HG03097 (cell line): ENCODE measurements around the gene LAMB4.

Experiments
- ATAC-seq: cut with Tn5 transposase; IDR thresholded peaks from one replicate; pipeline ENCODE4 v1.9.1; 2021; ENCODE audit not compliant: unreplicated experiment, low FRiP score

LAMB4 gene

GRCh38 chr7:108000875-108001763, 129.0 kb downstream of the LAMB4 start:
- no peak for ATAC-seq

DNA sequence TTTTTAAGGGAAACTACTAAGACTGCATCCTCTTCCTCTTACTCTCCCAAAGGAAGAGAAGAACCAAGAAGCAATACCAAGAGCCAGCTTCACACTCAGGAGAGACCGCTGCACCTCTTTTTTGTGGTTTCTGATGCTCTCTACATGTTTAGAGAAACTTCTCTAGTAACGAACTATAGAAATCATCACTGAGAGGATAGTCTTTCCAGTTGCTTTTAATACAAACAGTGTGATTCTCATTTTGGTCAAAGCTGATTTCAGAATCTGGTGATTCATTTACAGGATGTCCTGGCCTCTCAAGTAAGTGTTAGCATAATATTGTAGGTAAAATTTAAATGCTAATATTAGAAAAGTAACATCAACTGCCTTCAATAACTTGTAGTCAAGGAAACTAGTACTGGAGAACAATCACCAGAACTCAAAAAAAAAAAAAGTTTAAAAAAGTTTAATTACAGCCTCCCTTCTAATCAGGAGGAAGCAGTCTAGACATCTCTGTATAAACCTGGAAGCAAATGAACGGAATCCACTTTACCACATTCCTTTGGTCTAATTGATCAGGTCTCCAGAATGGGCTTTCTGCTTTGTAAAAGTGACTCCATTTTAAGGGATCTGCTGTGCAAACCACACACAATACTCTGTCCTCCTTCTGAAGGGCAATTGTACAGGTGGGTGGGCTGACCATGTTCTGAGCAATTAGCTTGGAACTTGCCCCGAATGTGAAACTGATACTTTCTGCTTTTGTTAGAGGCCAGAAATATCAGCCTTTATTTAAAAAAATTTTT, 130.2 kb downstream of the LAMB4 start:
- no peak for ATAC-seq

DNA sequence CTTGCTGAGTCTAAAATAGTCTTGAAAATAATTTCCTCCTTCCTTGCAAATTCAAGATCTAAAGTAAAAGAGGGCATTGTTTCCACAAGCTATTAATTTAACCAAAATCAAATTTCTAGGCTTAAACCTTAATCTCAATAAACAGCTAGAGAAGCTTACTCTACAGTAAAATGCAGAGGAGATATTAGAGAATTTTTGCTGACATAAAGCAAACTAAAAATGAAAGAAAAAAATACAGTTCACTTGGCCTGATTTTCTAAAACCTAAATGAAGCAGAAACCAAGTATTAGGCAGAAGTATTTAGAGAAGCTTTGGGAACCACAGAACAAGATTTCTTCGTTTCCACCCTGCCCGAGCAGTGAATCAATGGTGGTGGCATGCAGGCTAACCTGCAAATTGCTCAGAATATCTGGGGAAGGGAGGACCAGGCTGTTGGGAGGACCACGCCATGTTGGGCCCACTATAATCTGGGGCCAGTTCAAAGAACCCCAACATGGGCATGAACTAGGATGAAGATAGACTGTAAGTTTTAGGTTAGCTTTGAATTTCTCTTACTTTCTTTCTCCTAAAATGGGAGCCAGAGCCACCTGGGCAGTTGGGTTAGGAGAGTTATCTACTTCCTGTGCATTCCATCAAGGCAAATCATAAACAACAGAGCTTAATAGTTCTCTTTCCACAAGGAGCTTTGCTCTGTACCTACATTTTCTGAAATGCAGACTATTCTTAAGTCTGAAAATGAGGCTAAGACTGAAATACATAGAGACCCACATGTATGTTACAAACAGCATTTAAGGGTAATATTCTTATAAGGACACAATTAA, 131.3 kb downstream of the LAMB4 start:
- ATAC-seq: no peak

- ATAC-seq: no peak
Observed at GRCh38 chr7:107998150-107998549, 132.0 kb downstream of the LAMB4 start.

DNA sequence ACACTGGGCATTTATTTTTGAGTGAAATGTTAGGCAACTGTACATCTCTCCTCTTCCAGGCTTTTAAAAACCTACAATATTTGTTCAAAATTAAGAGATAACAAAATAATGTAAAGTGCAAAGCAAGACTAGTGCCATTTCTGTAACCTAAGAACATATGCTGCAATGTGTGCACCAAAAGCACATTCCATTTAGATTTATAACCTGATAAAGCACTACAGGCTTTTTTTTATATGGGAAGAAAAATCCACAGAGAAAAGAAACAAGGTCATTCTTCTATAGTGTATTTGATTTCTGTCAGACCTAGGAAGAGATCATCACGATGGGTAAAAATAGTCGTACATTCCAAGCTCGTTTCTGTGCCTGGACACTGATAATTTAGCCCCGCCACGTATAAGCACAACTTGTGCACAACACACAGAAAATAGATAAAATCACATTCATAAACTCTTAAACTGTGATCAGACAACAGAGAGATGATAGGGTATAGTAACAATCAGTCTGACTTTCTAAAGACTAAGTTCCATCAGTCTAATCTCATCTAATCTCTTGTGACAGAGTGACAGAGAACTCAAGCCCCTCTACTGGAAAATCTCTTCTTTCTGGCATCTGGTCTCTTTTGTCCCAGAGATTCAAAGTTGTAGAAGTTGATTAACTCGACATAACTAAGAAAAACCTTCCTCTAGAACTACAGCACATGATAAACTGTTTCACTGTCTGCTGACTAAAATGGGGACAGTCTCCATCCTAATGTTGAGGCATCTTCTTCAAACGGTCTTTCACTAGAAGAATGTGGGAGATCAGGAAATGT, 133.9 kb downstream of the LAMB4 start:
- no peak for ATAC-seq

GRCh38 chr7:107995184-107996071, 134.7 kb downstream of the LAMB4 start:
- ATAC-seq: no peak

DNA sequence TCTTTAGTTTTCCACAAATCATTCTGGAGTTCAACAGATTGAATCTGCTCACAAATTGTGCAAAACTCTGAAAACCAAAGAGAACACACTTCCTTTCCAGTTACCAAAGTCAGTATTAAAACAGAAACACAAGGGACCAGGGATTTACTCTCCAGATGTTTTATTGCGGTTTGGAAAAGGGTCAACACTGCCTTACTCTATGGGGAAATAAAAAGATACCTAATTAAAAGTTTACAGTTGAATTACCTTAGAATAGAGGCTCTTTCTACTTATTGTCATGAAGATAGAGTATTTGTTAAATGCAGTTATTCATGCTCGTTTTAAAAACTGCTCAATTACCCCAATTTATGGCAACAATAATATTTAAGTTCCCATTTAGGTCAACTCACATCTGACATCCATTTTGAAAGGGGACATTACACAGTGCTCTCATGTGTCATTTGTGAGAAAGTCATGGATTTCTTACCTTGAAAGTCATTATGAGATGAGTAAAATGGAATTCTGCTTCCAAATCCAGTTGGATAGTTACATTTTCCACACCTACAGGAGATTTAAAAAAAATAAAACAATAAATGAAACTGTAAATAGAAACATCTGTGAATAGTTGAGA, 135.6 kb downstream of the LAMB4 start:
- no peak for ATAC-seq

DNA sequence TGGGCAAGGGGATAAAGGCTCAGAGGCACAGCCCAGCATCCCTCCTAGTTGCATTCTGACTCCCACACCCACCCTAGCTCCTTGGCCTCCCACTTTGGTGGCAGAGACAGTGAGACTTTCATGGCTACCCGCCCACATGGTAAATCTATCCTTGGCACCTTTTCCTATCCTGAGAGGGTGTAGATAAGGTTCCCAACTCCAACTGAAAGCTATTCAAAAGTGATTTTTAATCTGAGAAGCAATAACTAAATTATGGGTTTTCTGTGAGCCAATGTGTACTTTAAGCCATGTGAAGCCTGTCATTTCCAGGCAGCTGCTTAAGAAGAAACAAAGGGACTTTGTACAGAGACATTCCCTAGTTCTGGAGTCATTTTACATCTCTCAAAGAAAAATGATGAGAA, 136.3 kb downstream of the LAMB4 start:
- ATAC-seq: no peak

GRCh38 chr7:107989618-107990373, 140.4 kb downstream of the LAMB4 start:
- no peak for ATAC-seq

- ATAC-seq: no peak
Observed at GRCh38 chr7:107982918-107983389, 147.2 kb downstream of the LAMB4 start.

DNA sequence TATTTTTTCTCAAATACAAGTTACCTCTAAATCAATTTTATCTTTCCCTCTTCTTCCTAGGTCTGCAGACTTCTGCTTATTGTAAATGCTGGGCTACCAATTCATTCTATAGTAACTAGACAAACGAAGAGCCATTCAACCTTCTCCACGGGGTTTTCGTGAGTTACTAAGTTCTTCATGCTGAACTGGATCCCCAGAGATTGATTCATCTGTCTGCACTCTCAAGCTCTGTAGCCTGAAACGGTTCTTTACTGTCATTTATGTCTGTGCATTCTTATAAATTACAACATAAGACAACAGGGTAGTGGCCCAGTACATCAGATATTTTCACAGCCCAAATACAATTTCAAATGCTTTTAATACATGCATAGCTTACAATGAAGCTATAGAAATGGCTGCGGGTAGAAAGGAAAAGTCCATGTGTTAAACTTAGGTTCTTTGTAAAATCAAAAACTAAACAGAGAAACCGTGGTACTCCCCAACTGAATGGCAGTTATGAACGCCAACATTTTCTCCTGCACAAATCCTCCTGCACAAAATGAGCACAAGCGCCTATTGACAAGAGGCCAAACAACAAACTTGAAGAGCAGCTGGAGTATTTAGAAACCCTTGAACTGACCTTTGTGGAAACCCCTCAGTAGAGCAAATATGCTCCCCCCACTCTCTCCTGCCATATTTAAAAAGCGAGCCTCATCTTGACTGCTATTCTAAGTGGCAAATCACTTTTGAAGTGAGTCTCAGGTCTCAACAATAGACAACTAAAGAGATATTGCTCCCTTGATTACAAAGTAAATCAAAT, 147.9 kb downstream of the LAMB4 start:
- no peak for ATAC-seq

DNA sequence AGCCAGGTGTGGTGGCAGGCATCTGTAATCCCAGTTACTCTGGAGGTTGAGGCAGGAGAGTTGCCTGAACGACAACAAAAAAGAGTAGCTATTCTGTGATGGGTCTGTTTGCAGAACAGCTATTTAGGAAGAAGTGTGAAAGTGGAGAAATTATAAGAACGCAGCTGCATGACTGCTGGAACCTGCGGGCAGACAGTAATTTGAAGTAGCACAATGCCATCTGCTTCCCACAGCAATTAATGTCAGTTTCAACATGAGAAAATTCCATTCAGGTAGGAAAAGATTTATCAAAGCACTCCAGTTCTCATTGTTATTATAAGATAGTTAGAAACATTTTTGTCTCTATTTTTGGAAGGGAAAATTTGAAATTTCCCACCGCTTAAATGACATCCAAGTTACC, 148.7 kb downstream of the LAMB4 start:
- ATAC-seq: no peak

- no peak for ATAC-seq
Observed at GRCh38 chr7:107980671-107981190, 149.4 kb downstream of the LAMB4 start.

GRCh38 chr7:107980171-107980570, 150.0 kb downstream of the LAMB4 start:
- ATAC-seq: no peak

- no peak for ATAC-seq
Observed at GRCh38 chr7:107978815-107979408, 151.2 kb downstream of the LAMB4 start.

DNA sequence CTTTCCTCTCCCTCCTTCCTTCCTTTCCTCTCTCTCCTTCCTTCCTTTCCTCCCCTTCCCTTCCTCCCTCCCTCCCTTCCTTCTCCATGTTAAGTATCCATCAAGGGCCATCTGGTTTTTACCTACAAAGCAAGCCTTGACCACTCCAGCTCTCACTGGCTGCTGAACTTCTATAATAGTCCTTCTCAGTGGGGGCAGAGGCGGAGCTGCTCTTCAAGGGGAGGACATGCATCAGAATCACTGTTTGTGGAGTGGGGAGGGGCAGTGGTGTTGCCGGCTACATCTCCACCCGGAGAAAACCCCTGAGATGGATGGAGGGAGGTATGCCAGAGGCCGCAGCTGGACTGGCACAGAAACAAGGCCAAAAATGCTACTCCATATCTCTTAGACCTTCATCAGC, 153.1 kb downstream of the LAMB4 start:
- ATAC-seq: no peak
